ENCODE measurements around the gene SCAF1. TPM values are rescaled to one million over a fixed set of nuclear protein-coding genes. Genes with fewer than 3 reads are reported as not detected.
"Not testable (repeated sequence)": the region's sequence is repeated elsewhere in the genome, so short reads cannot be mapped to it uniquely, and the experiment has no call there.

The SCAF1 gene
- polyA plus RNA-seq, 1 experiment = 2.5 TPM

- no peak for DNase-seq (ENCODE audit: low read depth, low spot score)
These were observed 26.1 kb upstream of the SCAF1 start for GRCh38 chr19:49615861-49616260.

GRCh38 chr19:49616532-49616931 lies 25.5 kb upstream of the SCAF1 start:
- POLR2A ChIA-PET = no interaction called here

More at GRCh38 chr19:49615861-49616260, 26.1 kb upstream of the SCAF1 start:
- H3K27me3 ChIP-seq (ENCODE audit: control insufficient read depth, insufficient read depth, low read length) = no peaks in the 10 kb centered on the region
- H3K9me3 ChIP-seq (ENCODE audit: control insufficient read depth, insufficient read depth, low read length) = peaks cover 3% of the 10 kb centered on the region; the same call in 1 of the 2 replicates
- CTCF ChIA-PET = interaction anchor here (0.7 kb wide), 2 partner anchors 12 to 17 kb away, joined by 5 read pairs; no protein-coding TSS in a partner anchor
- H3K27ac ChIP-seq (ENCODE audit: low read depth, low read length) = no peak overlapping the region
- POLR2A ChIA-PET = interaction anchor here (0.5 kb wide), 1 partner anchor 270 kb away, joined by 8 read pairs; no protein-coding TSS in a partner anchor
- H3K4me3 ChIP-seq (ENCODE audit: low read depth, low read length) = no peak overlapping the region
- TF ChIP-seq CTCF (IDR thresholded peaks at IDR 0.05; ENCODE audit: low read depth, low read length) = no peak

GRCh38 chr19:49616945-49617344 lies 25.1 kb upstream of the SCAF1 start:
- CTCF ChIA-PET = no interaction called here
- H3K9me3 ChIP-seq (ENCODE audit: control insufficient read depth, insufficient read depth, low read length) = peaks cover 3% of the 10 kb centered on the region; the same call in 1 of the 2 replicates
- H3K27me3 ChIP-seq (ENCODE audit: control insufficient read depth, insufficient read depth, low read length) = no peaks in the 10 kb centered on the region
- DNase-seq (ENCODE audit: low read depth, low spot score) = no peak
- no peak for TF ChIP-seq CTCF (IDR thresholded peaks at IDR 0.05; ENCODE audit: low read depth, low read length)
- POLR2A ChIA-PET = interaction anchor here (1.3 kb wide), 1 partner anchor 24 kb away, joined by 3 read pairs; no protein-coding TSS in a partner anchor
- H3K27ac ChIP-seq (ENCODE audit: low read depth, low read length) = no peak overlapping the region
- no peak overlapping the region for H3K4me3 ChIP-seq (ENCODE audit: low read depth, low read length)

More at GRCh38 chr19:49616532-49616931, 25.5 kb upstream of the SCAF1 start:
- no peaks in the 10 kb centered on the region for H3K27me3 ChIP-seq (ENCODE audit: control insufficient read depth, insufficient read depth, low read length)
- peaks cover 3% of the 10 kb centered on the region; the same call in 1 of the 2 replicates for H3K9me3 ChIP-seq (ENCODE audit: control insufficient read depth, insufficient read depth, low read length)
- CTCF ChIA-PET = no interaction called here
- DNase-seq (ENCODE audit: low read depth, low spot score) = no peak
- no peak overlapping the region for H3K4me3 ChIP-seq (ENCODE audit: low read depth, low read length)
- TF ChIP-seq CTCF (IDR thresholded peaks at IDR 0.05; ENCODE audit: low read depth, low read length) = no peak
- no peak overlapping the region for H3K27ac ChIP-seq (ENCODE audit: low read depth, low read length)

- H3K4me3 ChIP-seq (ENCODE audit: low read depth, low read length); CTCF ChIA-PET; DNase-seq (ENCODE audit: low read depth, low spot score); H3K9me3 ChIP-seq (ENCODE audit: control insufficient read depth, insufficient read depth, low read length); H3K27ac ChIP-seq (ENCODE audit: low read depth, low read length); H3K27me3 ChIP-seq (ENCODE audit: control insufficient read depth, insufficient read depth, low read length): not testable (repeated sequence)
- POLR2A ChIA-PET = interaction anchor here (1.3 kb wide), 1 partner anchor 25 kb away, joined by 3 read pairs; no protein-coding TSS in a partner anchor
These were observed 24.1 kb upstream of the SCAF1 start for GRCh38 chr19:49617860-49618259.

GRCh38 chr19:49624967-49625910 lies 16.8 kb upstream of the SCAF1 start:
- POLR2A ChIA-PET = interaction anchor here (1.1 kb wide), 1 partner anchor 17 kb away, joined by 5 read pairs; the partner anchor contains the start of gene SCAF1
- no peak overlapping the region for H3K4me3 ChIP-seq (ENCODE audit: low read depth, low read length)
- H3K9me3 ChIP-seq (ENCODE audit: control insufficient read depth, insufficient read depth, low read length) = no peaks in the 10 kb centered on the region; the same call in 1 of the 2 replicates
- H3K27me3 ChIP-seq (ENCODE audit: control insufficient read depth, insufficient read depth, low read length) = no peaks in the 10 kb centered on the region
- CTCF ChIA-PET = interaction anchor here (0.6 kb wide), 1 partner anchor 51 kb away, joined by 3 read pairs; no protein-coding TSS in a partner anchor
- H3K27ac ChIP-seq (ENCODE audit: low read depth, low read length) = no peak overlapping the region
- no peak for DNase-seq (ENCODE audit: low read depth, low spot score)
- no peak for TF ChIP-seq CTCF (IDR thresholded peaks at IDR 0.05; ENCODE audit: low read depth, low read length)
